Breast epithelium (tissue), 4 donors: ENCODE data around the gene TCF7L1. TPM values are rescaled to one million over a fixed set of nuclear protein-coding genes. Genes with fewer than 3 reads are reported as not detected.

Experiments used
- DNase-seq, 2 donors: peaks; one replicate each; pipeline ENCODE4 v3.0.0-alpha.2; 2019; ENCODE audit warnings: low spot score in 2 of 2
- H3K27ac ChIP-seq, 2 donors: fragments of 200-600 bp; sonication (generic) in 1 of 2; one replicate each; pipeline ENCODE4 v1.5.1; 2016 to 2019; ENCODE audit warnings: mild to moderate bottlenecking in 1 of 2
- H3K27me3 ChIP-seq, 2 donors: fragments of 200-600 bp; sonication (generic) in 1 of 2; one replicate each; pipeline versions ENCODE4 v1.5.1 to v1.6.0; 2017 to 2019; ENCODE audit warnings: control low read depth in 1 of 2, mild to moderate bottlenecking in 1 of 2
- H3K36me3 ChIP-seq: fragments of 200-600 bp; one replicate; pipeline ENCODE4 v1.5.1; 2019
- H3K4me1 ChIP-seq, 2 donors: fragments of 200-600 bp; sonication (generic); one replicate each; pipeline ENCODE4 v1.5.1; 2016 to 2019; ENCODE audit warnings: control low read depth in 1 of 2
- H3K4me3 ChIP-seq, 3 donors: fragments of 200-600 bp; sonication (generic); 1 replicate in 2 of 3; 2 replicates in 1 of 3; pipeline ENCODE4 v1.5.1; 2016 to 2019; ENCODE audit warnings: mild to moderate bottlenecking in 3 of 3, moderate library complexity in 2 of 3
- H3K9me3 ChIP-seq, 2 donors: fragments of 200-600 bp; sonication (generic) in 1 of 2; one replicate each; pipeline ENCODE4 v1.5.1; 2016 to 2019; ENCODE audit warnings: control low read depth in 1 of 2
- POLR2A ChIP-seq: fragments of 450-650 bp; IDR thresholded peaks from one replicate; pipeline ENCODE4 v1.6.1; 2016; ENCODE audit warnings: antibody characterized with exemption, mild to moderate bottlenecking, moderate library complexity
- POLR2AphosphoS5 ChIP-seq, 3 donors: sonication (generic); formaldehyde crosslinking; IDR thresholded peaks; one replicate each; pipeline ENCODE4 v1.6.1; 2017; ENCODE audit warnings: antibody characterized with exemption in 3 of 3
- intact Hi-C: fragments of 100-400 bp; cut with DNase I; formaldehyde crosslinking; loops from one replicate; pipeline ENCODE4 v1.15.1; 2023; ENCODE audit warnings: low total_unique reads
- total RNA-seq, 3 donors: library from RNA; depleted of rRNA; stranded (reverse); fragments of >200 nt; gene quantifications; one replicate each; pipeline ENCODE4 v1.1.0, GENCODE V29; 2016
- TF ChIP-seq, protein P1 (sequence below), 3 donors: fragments of 450-650 bp; IDR thresholded peaks; one replicate each; pipeline ENCODE4 v1.5.1; 2016 to 2017; ENCODE audit warnings: antibody characterized with exemption in 3 of 3, mild to moderate bottlenecking in 3 of 3, moderate library complexity in 3 of 3

The TCF7L1 gene
- total RNA-seq, 3 donors from 2014 or later, result 3.4 to 6.9 (median 5.9) TPM

DNA sequence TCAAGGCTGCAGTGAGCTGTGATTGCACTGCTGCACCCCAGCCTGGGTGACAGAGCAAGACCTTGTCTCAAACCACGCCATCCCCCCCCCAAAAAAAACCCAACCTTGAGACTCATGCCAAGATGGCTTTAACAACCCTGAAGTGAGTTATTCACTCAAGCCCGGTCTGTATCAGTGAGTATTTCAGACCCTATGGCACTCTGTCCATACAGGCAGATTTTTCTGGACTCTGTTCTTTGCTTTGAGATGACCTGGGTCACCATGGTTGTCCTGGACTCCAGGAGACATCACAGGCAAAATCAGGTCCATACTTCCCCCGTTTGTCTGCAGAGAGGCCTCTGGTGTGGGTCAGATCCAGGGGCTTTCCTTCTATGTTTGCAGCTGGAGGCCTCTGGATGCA is 102.9 kb downstream of the TCF7L1 start:
- no peaks in the 10 kb centered on the region for H3K27me3 ChIP-seq
- intact Hi-C loops, result no loop called here
- H3K4me3 ChIP-seq, result no peak overlapping the region
- TF ChIP-seq, protein P1, sequence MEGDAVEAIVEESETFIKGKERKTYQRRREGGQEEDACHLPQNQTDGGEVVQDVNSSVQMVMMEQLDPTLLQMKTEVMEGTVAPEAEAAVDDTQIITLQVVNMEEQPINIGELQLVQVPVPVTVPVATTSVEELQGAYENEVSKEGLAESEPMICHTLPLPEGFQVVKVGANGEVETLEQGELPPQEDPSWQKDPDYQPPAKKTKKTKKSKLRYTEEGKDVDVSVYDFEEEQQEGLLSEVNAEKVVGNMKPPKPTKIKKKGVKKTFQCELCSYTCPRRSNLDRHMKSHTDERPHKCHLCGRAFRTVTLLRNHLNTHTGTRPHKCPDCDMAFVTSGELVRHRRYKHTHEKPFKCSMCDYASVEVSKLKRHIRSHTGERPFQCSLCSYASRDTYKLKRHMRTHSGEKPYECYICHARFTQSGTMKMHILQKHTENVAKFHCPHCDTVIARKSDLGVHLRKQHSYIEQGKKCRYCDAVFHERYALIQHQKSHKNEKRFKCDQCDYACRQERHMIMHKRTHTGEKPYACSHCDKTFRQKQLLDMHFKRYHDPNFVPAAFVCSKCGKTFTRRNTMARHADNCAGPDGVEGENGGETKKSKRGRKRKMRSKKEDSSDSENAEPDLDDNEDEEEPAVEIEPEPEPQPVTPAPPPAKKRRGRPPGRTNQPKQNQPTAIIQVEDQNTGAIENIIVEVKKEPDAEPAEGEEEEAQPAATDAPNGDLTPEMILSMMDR (IDR thresholded peaks at IDR 0.05), result no peak
- TF ChIP-seq POLR2A (no peak), POLR2AphosphoS5 (IDR thresholded peaks at IDR 0.05) (no peak)
- no peaks in the 10 kb centered on the region for H3K9me3 ChIP-seq
- no peak for DNase-seq
- H3K27ac ChIP-seq, result no peak overlapping the region
- no peaks in the 10 kb centered on the region for H3K36me3 ChIP-seq
- H3K4me1 ChIP-seq, result no peaks in the 10 kb centered on the region

- Histone ChIP-seq H3K4me1 (no peaks in the 10 kb centered on the region), H3K27me3 (no peaks in the 10 kb centered on the region), H3K36me3 (no peaks in the 10 kb centered on the region), H3K4me3 (no peak overlapping the region), H3K9me3 (no peaks in the 10 kb centered on the region), H3K27ac (no peak overlapping the region)
- TF ChIP-seq, protein P1 (IDR thresholded peaks at IDR 0.05), result no peak
- TF ChIP-seq POLR2A, result no peak
- no peak for TF ChIP-seq POLR2AphosphoS5 (IDR thresholded peaks at IDR 0.05)
- intact Hi-C loops, result no loop called here
- no peak for DNase-seq
Observed at GRCh38 chr2:85237849-85238565, 104.8 kb downstream of the TCF7L1 start.

- no peak for DNase-seq
- Histone ChIP-seq H3K36me3 (no peaks in the 10 kb centered on the region), H3K27ac (no peak overlapping the region), H3K4me1 (no peaks in the 10 kb centered on the region), H3K9me3 (no peaks in the 10 kb centered on the region), H3K27me3 (no peaks in the 10 kb centered on the region), H3K4me3 (no peak overlapping the region)
- TF ChIP-seq, protein P1 (IDR thresholded peaks at IDR 0.05), result no peak
- no peak for TF ChIP-seq POLR2AphosphoS5 (IDR thresholded peaks at IDR 0.05)
- no peak for TF ChIP-seq POLR2A
- intact Hi-C loops, result no loop called here
Observed at GRCh38 chr2:85238607-85239006, 105.4 kb downstream of the TCF7L1 start.

- H3K27me3 ChIP-seq, result no peaks in the 10 kb centered on the region
- no peak for TF ChIP-seq POLR2AphosphoS5 (IDR thresholded peaks at IDR 0.05)
- TF ChIP-seq, protein P1 (IDR thresholded peaks at IDR 0.05), result no peak
- no peak for TF ChIP-seq POLR2A
- intact Hi-C loops, result no loop called here
- no peak for DNase-seq
- no peak overlapping the region for H3K4me3 ChIP-seq
- no peaks in the 10 kb centered on the region for H3K4me1 ChIP-seq
- no peak overlapping the region for H3K27ac ChIP-seq
- no peaks in the 10 kb centered on the region for H3K9me3 ChIP-seq
- H3K36me3 ChIP-seq, result no peaks in the 10 kb centered on the region
Observed at GRCh38 chr2:85239102-85239501, 105.9 kb downstream of the TCF7L1 start.

DNA sequence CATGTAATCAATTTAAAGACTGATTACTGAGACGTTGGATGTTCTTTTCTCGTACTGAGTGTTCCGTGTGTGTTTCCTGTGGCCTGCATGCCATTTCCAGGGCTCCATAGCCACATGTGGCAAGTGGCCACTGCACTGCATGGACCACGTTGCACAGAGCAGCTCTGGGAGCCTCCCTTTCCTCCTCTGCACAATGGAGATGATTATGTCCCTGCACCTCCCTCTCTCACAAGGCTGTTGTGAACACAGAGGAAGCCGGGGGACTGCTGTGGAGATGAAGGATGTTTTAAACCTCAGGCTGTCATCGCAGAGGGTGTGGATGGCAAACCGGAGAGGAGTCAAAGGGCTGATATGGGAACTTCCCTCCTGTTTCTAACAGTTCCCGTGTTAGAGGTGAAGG is 106.9 kb downstream of the TCF7L1 start:
- Histone ChIP-seq H3K27me3 (no peaks in the 10 kb centered on the region), H3K27ac (no peak overlapping the region), H3K4me3 (no peak overlapping the region), H3K36me3 (no peaks in the 10 kb centered on the region), H3K4me1 (no peaks in the 10 kb centered on the region), H3K9me3 (no peaks in the 10 kb centered on the region)
- no peak for DNase-seq
- intact Hi-C loops, result no loop called here
- TF ChIP-seq POLR2AphosphoS5 (IDR thresholded peaks at IDR 0.05) (no peak), POLR2A (no peak)
- TF ChIP-seq, protein P1 (IDR thresholded peaks at IDR 0.05), result no peak
